Mucosa of descending colon (tissue), 3 donors: Measurements from ENCODE around the gene PBRM1. TPM values are rescaled to one million over a fixed set of nuclear protein-coding genes. Genes with fewer than 3 reads are reported as not detected.

ENCODE experiments used
- ATAC-seq: fragments of 200-7000 bp; cut with Tn5 transposase; one replicate; pipeline ENCODE4 v1.9.1; 2020; ENCODE audit warnings: mild to moderate bottlenecking, moderate library complexity
- DNase-seq, 3 donors: peaks; one replicate each; pipeline ENCODE4 v3.0.0-alpha.2; 2020
- H3K36me3 ChIP-seq: fragments of 200-600 bp; one replicate; pipeline ENCODE4 v1.8.0; 2021; ENCODE audit warnings: low read depth, mild to moderate bottlenecking
- H3K4me1 ChIP-seq: fragments of 200-600 bp; one replicate; pipeline ENCODE4 v1.8.0; 2021; ENCODE audit warnings: low read depth, mild to moderate bottlenecking
- H3K4me3 ChIP-seq: fragments of 200-600 bp; one replicate; pipeline ENCODE4 v1.8.0; 2021; ENCODE audit warnings: mild to moderate bottlenecking
- H3K9me3 ChIP-seq: fragments of 200-600 bp; one replicate; pipeline ENCODE4 v1.8.0; 2021; ENCODE audit warnings: mild to moderate bottlenecking
- intact Hi-C, 2 donors: fragments of 100-400 bp; cut with DNase I in 1 of 2; cut with micrococcal nuclease in 1 of 2; formaldehyde crosslinking; loops; one replicate each; pipeline versions ENCODE4 v1.11.0 to v1.11.1; 2022; cut with DNase I, micrococcal nuclease
- total RNA-seq, 3 donors: library from RNA; stranded (reverse); fragmentation: NEBNext Ultra II Directional in 2 of 3; extraction: Animal tissue kit (Norgen Biotek cat#: 25700) in 2 of 3; gene quantifications; one replicate each; pipeline versions ENCODE4 v1.2.1 to v1.2.4, GENCODE V29; 2021 to 2023
- TF ChIP-seq, protein P1 (sequence below): fragments of 200-600 bp; IDR thresholded peaks from one replicate; pipeline ENCODE4 v1.8.0; 2022; ENCODE audit warnings: antibody characterized with exemption, mild to moderate bottlenecking
- donor health status: DM: no; HTN: no; CAD: no; lungs with moderate emphysema.
- donor health status: DM: no; HTN: no; CAD: no.
- donor health status: DM: no; HTN: yes; CAD: no.

The PBRM1 gene
- total RNA-seq, 3 donors from 2014 or later = 48.5 to 86.1 (median 56.8) TPM

DNA sequence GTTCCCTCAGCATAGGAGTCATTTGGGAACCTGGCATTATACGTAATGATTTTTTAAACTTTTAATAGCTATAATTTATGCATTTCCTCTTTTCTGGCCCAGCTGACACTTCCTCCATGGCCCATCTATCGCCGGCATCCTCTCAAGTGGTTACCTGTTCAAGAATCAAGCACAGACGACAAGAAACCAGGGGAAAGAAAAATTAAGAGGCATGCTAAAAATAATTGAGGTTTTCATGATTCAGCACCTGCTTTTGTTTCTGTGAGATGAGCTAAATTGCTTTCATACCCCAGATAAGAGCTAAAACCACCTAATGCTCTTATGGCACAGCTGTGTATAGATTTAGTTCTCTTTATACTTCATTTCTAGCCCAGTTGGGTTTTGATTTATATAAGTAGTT, 21.9 kb upstream of the PBRM1 start:
- Histone ChIP-seq H3K36me3 (no peaks in the 10 kb centered on the region), H3K4me3 (no peak overlapping the region), H3K9me3 (no peaks in the 10 kb centered on the region), H3K4me1 (peaks cover 25% of the 10 kb centered on the region)
- no peak for ATAC-seq
- intact Hi-C loops = no loop called here
- no peak for DNase-seq
- TF ChIP-seq, protein P1, sequence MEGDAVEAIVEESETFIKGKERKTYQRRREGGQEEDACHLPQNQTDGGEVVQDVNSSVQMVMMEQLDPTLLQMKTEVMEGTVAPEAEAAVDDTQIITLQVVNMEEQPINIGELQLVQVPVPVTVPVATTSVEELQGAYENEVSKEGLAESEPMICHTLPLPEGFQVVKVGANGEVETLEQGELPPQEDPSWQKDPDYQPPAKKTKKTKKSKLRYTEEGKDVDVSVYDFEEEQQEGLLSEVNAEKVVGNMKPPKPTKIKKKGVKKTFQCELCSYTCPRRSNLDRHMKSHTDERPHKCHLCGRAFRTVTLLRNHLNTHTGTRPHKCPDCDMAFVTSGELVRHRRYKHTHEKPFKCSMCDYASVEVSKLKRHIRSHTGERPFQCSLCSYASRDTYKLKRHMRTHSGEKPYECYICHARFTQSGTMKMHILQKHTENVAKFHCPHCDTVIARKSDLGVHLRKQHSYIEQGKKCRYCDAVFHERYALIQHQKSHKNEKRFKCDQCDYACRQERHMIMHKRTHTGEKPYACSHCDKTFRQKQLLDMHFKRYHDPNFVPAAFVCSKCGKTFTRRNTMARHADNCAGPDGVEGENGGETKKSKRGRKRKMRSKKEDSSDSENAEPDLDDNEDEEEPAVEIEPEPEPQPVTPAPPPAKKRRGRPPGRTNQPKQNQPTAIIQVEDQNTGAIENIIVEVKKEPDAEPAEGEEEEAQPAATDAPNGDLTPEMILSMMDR = no peak

DNA sequence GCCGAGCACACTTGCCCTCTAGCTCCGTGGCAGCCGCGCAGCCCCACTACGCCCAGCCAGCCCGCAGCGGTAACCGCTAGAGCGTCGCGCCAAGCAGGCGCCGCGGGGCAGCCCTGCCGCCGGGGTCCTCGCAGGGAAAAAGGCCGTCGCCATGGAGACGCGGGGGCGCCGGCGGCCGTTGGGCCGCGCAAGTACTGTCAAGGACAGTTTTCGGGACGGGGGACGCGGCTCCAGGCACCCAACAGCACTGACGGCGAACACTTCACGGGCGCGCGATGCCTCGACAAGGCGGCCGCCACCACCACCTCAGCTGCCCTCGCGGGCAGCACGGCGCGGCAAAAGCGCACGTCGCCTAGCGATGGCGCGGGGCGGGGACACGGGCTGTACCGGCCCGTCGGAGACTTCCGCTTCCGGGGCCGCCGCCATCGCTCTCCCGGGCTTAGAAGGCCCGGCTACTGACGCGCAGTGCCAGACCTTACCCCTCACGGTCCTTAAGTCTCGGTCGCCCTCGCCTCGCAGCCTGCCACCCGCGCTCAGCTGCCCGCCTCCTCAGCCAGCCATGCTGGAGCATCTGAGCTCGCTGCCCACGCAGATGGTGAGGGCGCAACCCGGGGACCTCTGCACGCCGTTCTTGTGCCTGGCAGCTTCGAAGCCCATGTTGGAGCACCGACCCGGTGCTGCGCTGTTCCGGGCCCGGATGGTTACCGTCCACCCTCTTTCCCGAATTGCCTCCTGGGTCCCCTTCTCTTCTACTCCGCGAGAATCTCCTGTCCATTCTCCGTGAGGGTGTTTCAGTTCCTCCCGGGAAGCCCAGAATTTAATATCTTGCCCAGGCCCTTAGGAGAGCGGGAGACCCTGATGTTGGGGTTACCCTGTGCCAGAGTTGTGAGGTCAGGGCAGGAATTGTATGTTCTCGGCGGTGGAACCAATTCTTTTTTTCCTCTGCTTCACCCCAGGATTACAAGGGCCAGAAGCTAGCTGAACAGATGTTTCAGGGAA, 20.3 kb upstream of the PBRM1 start, which contains the start of the genes GLT8D1 and SPCS1:
GLT8D1 (minus strand) TSS at position 104 of the 999 bp plus-strand sequence. CDS start 5,331 bp downstream, outside the sequence.
SPCS1 (plus strand) TSS at position 419 of the 999 bp plus-strand sequence; CDS start at position 560, 141 bp downstream.
- intact Hi-C loops = no loop called here

DNA sequence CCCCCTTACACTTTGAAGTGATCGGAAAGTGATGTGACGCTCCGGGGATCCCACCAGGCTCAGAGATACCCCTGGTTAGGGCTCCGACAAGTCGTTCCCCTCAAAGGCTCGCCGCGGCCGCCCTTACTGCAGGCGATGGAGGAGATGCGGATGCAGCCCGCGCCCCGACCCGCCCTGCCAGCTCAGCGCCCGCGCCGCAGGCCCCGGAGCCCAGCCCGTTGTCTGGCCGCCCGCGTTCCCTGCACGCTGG, 19.6 kb upstream of the PBRM1 start:
- ATAC-seq = peak; percentile 75
- Histone ChIP-seq H3K4me1 (peaks cover 25% of the 10 kb centered on the region), H3K4me3 (peak overlapping the region; percentile 83), H3K36me3 (no peaks in the 10 kb centered on the region), H3K9me3 (no peaks in the 10 kb centered on the region)
- TF ChIP-seq, protein P1 = no peak
- intact Hi-C loops = no loop called here
- no peak for DNase-seq

More for the DNA sequence above, 20.3 kb upstream of the PBRM1 start, which contains the start of the genes GLT8D1 and SPCS1:
- DNase-seq (peak; percentile 86 to 92 (median 89)), ATAC-seq (peak; percentile 94)
- H3K4me1 ChIP-seq = peaks cover 25% of the 10 kb centered on the region
- H3K4me3 ChIP-seq = peak within 1 kb of the TSS; percentile 83
- TF ChIP-seq, protein P1 = no peak
- no peaks in the 10 kb centered on the region for H3K9me3 ChIP-seq
- no peaks in the 10 kb centered on the region for H3K36me3 ChIP-seq

DNA sequence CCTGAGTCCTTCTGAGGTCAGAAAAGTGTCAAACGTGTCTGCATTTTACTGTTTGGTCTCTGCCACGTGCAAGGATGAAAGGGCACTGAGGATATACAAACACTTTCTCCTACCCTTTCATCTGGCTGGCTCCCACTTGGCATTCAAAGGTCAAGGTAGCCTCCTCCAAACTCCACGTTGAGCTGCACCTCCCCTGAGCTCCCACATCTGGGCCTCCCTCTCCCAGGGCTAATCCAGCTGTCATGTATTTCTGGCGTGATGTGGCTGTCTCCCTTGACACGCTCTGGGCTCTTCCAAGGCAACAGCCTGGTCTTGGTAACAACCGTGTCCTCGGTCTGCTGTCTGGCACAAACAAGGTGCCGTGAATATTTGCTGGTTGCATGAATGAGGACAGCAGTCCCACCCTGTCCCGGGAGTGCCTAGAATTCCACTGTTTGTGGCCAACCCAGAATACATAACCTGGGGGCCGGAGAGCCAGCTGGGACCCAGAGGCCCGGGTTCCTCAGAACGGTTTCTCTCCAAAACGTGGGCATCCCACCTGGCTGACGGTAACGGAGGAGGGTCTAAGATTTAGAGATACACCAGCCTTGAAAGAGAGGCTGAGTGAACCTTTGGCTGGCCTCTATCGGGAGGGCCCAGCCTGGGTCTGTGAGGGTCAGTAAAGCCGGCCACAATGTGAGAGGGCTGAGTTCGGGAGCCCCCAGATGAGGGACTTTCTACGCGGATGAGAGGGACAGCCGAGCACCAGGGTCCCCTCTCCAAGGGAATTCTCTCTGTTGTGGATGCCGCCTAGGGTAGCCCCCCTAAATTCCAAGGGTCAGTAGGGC, 19.1 kb upstream of the PBRM1 start:
- intact Hi-C loops = no loop called here
- Histone ChIP-seq H3K4me1 (peaks cover 25% of the 10 kb centered on the region), H3K9me3 (no peaks in the 10 kb centered on the region), H3K36me3 (no peaks in the 10 kb centered on the region), H3K4me3 (peak overlapping the region; percentile 83)
- DNase-seq (peak in 2 of 3 donors; percentile 24 to 44), ATAC-seq (peak; percentile 12)
- TF ChIP-seq, protein P1 = no peak

DNA sequence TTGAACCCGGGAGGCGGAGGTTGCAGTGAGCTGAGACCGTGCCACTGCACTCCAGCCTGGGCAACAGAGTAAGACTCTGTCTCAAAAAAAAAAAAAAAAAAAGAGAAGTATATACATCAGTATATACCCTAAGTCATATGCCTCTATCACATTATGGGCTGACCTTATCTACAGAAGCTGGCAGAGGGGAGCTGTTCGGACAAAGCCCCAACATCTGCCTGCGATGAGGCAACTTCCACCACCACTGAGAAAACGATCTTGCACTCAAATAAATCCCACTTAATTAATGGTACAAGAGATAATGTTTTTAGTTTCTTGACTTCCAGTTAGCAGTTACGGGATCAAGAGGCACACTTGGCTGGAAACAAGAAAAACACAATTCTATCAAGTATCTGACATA, 17.6 kb upstream of the PBRM1 start:
- intact Hi-C loops = no loop called here
- DNase-seq (no peak), ATAC-seq (no peak)
- peaks cover 25% of the 10 kb centered on the region for H3K4me1 ChIP-seq
- no peaks in the 10 kb centered on the region for H3K36me3 ChIP-seq
- TF ChIP-seq, protein P1 = no peak
- no peak overlapping the region for H3K4me3 ChIP-seq
- H3K9me3 ChIP-seq = no peaks in the 10 kb centered on the region
